Activated CD8-positive, alpha-beta T cell treated with anti-CD3 and anti-CD28 coated beads, Interleukin-2, amount 10 ng/mL, durations not matched to agents 7 days and 5 days (primary cell): ENCODE measurements around the gene GAL3ST2. TPM values are rescaled to one million over a fixed set of nuclear protein-coding genes. Genes with fewer than 3 reads are reported as not detected.
"Not testable (repeated sequence)": the region's sequence is repeated elsewhere in the genome, so short reads cannot be mapped to it uniquely, and the experiment has no call there.

Source experiments
- ATAC-seq: fragments of 150-1000 bp; cut with Tn5 transposase; one replicate; pipeline ENCODE4 v1.10.0; 2021; ENCODE audit warnings: moderate library complexity
- CTCF ChIA-PET: fragments of 350-600 bp; sonication (Branson Sonifier 250); formaldehyde crosslinking; loops from one replicate; lab custom pipeline; 2021; ENCODE audit warnings: antibody characterized with exemption; lab: Charles Lee
- POLR2A ChIA-PET: fragments of 350-600 bp; sonication (Branson Sonifier 250); formaldehyde crosslinking; loops from one replicate; lab custom pipeline; 2021; ENCODE audit warnings: antibody characterized with exemption; lab: Charles Lee
- DNase-seq: peaks from one replicate; pipeline ENCODE4 v3.0.0-alpha.2; 2020
- H3K27ac Mint-ChIP-seq: one replicate; pipeline ENCODE4 v1.8.0; 2021; ENCODE audit warnings: mild to moderate bottlenecking, mixed read lengths
- H3K27me3 Mint-ChIP-seq: one replicate; pipeline ENCODE4 v1.8.0; 2021; ENCODE audit warnings: low read depth, mixed read lengths
- H3K36me3 Mint-ChIP-seq: one replicate; pipeline ENCODE4 v1.8.0; 2021; ENCODE audit warnings: low read depth, mixed read lengths
- H3K4me1 Mint-ChIP-seq: one replicate; pipeline ENCODE4 v1.8.0; 2021; ENCODE audit warnings: low read depth, mixed read lengths
- H3K4me3 Mint-ChIP-seq: one replicate; pipeline ENCODE4 v1.8.0; 2021; ENCODE audit warnings: mild to moderate bottlenecking, mixed read lengths
- H3K9me3 Mint-ChIP-seq: one replicate; pipeline ENCODE4 v1.8.0; 2022; ENCODE audit warnings: mixed read lengths; ENCODE audit not compliant: insufficient read depth
- total RNA-seq, 2 experiments: library from RNA; stranded (reverse); gene quantifications; one replicate each; pipeline ENCODE4 v1.2.3, GENCODE V29; 2021

The GAL3ST2 gene
- total RNA-seq, 2 experiments from 2014 or later: 0.34 TPM

- Mint-ChIP-seq H3K36me3 (peaks cover 6% of the 10 kb centered on the region), H3K4me1 (peaks cover 17% of the 10 kb centered on the region), H3K9me3 (peaks cover 24% of the 10 kb centered on the region), H3K27me3 (peaks cover 25% of the 10 kb centered on the region), H3K4me3 (no peak overlapping the region), H3K27ac (no peak overlapping the region)
- no peak for ATAC-seq
- DNase-seq: no peak
- ChIA-PET CTCF (no interaction called here), POLR2A (no interaction called here)
Observed at GRCh38 chr2:241827394-241827793, 50.8 kb downstream of the GAL3ST2 start.

- ChIA-PET POLR2A (no interaction called here), CTCF (no interaction called here)
- ATAC-seq (no peak), DNase-seq (no peak)
- peaks cover 48% of the 10 kb centered on the region for H3K27me3 Mint-ChIP-seq
- H3K36me3 Mint-ChIP-seq: no peaks in the 10 kb centered on the region
- H3K4me3 Mint-ChIP-seq: no peak overlapping the region
- no peak overlapping the region for H3K27ac Mint-ChIP-seq
- peaks cover 14% of the 10 kb centered on the region for H3K4me1 Mint-ChIP-seq
- peaks cover 8% of the 10 kb centered on the region for H3K9me3 Mint-ChIP-seq
Observed at GRCh38 chr2:241833101-241833663, 56.6 kb downstream of the GAL3ST2 start.

GRCh38 chr2:241833756-241834526, 57.3 kb downstream of the GAL3ST2 start:
- CTCF ChIA-PET: interaction anchor here (0.7 to 1.2 kb wide), 2 partner anchors 8 to 35 kb away, joined by 4 read pairs; no protein-coding TSS in a partner anchor
- POLR2A ChIA-PET, H3K9me3 Mint-ChIP-seq, H3K27ac Mint-ChIP-seq, DNase-seq, ATAC-seq, H3K36me3 Mint-ChIP-seq, H3K4me3 Mint-ChIP-seq: not testable (repeated sequence)
- Mint-ChIP-seq H3K4me1 (peaks cover 16% of the 10 kb centered on the region), H3K27me3 (peaks cover 52% of the 10 kb centered on the region)

GRCh38 chr2:241834527-241835210, 58.0 kb downstream of the GAL3ST2 start:
- POLR2A ChIA-PET: no interaction called here
- CTCF ChIA-PET: interaction anchor here (0.7 to 1.2 kb wide), 2 partner anchors 8 to 34 kb away, joined by 4 read pairs; no protein-coding TSS in a partner anchor
- no peak for DNase-seq
- H3K27ac Mint-ChIP-seq: no peak overlapping the region
- H3K4me1 Mint-ChIP-seq: peaks cover 16% of the 10 kb centered on the region
- H3K9me3 Mint-ChIP-seq: peaks cover 5% of the 10 kb centered on the region
- no peak for ATAC-seq
- no peaks in the 10 kb centered on the region for H3K36me3 Mint-ChIP-seq
- H3K4me3 Mint-ChIP-seq: no peak overlapping the region
- peaks cover 55% of the 10 kb centered on the region for H3K27me3 Mint-ChIP-seq

- H3K9me3 Mint-ChIP-seq: peaks cover 5% of the 10 kb centered on the region
- peaks cover 55% of the 10 kb centered on the region for H3K27me3 Mint-ChIP-seq
- POLR2A ChIA-PET: no interaction called here
- H3K4me3 Mint-ChIP-seq: no peak overlapping the region
- no peaks in the 10 kb centered on the region for H3K36me3 Mint-ChIP-seq
- CTCF ChIA-PET: no interaction called here
- H3K27ac Mint-ChIP-seq: no peak overlapping the region
- no peak for DNase-seq
- peaks cover 16% of the 10 kb centered on the region for H3K4me1 Mint-ChIP-seq
- no peak for ATAC-seq
Observed at GRCh38 chr2:241835611-241836010, 59.0 kb downstream of the GAL3ST2 start.

- Mint-ChIP-seq H3K4me1 (peaks cover 16% of the 10 kb centered on the region), H3K27me3 (peaks cover 52% of the 10 kb centered on the region), H3K4me3 (no peak overlapping the region), H3K27ac (no peak overlapping the region), H3K36me3 (no peaks in the 10 kb centered on the region), H3K9me3 (no peaks in the 10 kb centered on the region)
- POLR2A ChIA-PET: no interaction called here
- CTCF ChIA-PET: no interaction called here
- ATAC-seq (no peak), DNase-seq (no peak)
Observed at GRCh38 chr2:241836292-241836691, 59.7 kb downstream of the GAL3ST2 start.

GRCh38 chr2:241837197-241837965, 60.8 kb downstream of the GAL3ST2 start:
- DNase-seq (no peak), ATAC-seq (no peak)
- Mint-ChIP-seq H3K9me3 (no peaks in the 10 kb centered on the region), H3K4me1 (peaks cover 16% of the 10 kb centered on the region), H3K27me3 (peaks cover 46% of the 10 kb centered on the region), H3K4me3 (no peak overlapping the region), H3K36me3 (no peaks in the 10 kb centered on the region), H3K27ac (no peak overlapping the region)
- ChIA-PET CTCF (interaction anchor here (1.0 kb wide), 1 partner anchor 41 kb away, joined by 4 read pairs; no protein-coding TSS in a partner anchor), POLR2A (no interaction called here)

- no peak for ATAC-seq
- POLR2A ChIA-PET: interaction anchor here (0.7 kb wide), 1 partner anchor 107 kb away, joined by 4 read pairs; the partner anchor contains the start of gene D2HGDH
Observed at GRCh38 chr2:241841181-241842066, 64.8 kb downstream of the GAL3ST2 start.

GRCh38 chr2:241842067-241842415, 65.4 kb downstream of the GAL3ST2 start:
- Mint-ChIP-seq H3K4me1 (peaks cover 36% of the 10 kb centered on the region), H3K27ac (no peak overlapping the region), H3K36me3 (no peaks in the 10 kb centered on the region), H3K9me3 (no peaks in the 10 kb centered on the region), H3K27me3 (peaks cover 30% of the 10 kb centered on the region), H3K4me3 (no peak overlapping the region)
- CTCF ChIA-PET: interaction anchor here (1.8 kb wide), 1 partner anchor 16 kb away, joined by 5 read pairs; no protein-coding TSS in a partner anchor
- POLR2A ChIA-PET: no interaction called here
- DNase-seq (no peak), ATAC-seq (no peak)

More at GRCh38 chr2:241841181-241842066, 64.8 kb downstream of the GAL3ST2 start:
- Mint-ChIP-seq H3K4me1 (peaks cover 33% of the 10 kb centered on the region), H3K27ac (no peak overlapping the region), H3K9me3 (no peaks in the 10 kb centered on the region), H3K36me3 (no peaks in the 10 kb centered on the region), H3K27me3 (peaks cover 34% of the 10 kb centered on the region), H3K4me3 (no peak overlapping the region)
- CTCF ChIA-PET: interaction anchor here (1.8 kb wide), 1 partner anchor 15 kb away, joined by 5 read pairs; no protein-coding TSS in a partner anchor
- DNase-seq: no peak

- Mint-ChIP-seq H3K27me3 (peaks cover 23% of the 10 kb centered on the region), H3K4me3 (peak overlapping the region; percentile 70), H3K27ac (peak overlapping the region; percentile 74), H3K4me1 (peaks cover 36% of the 10 kb centered on the region), H3K36me3 (no peaks in the 10 kb centered on the region), H3K9me3 (no peaks in the 10 kb centered on the region)
- POLR2A ChIA-PET: no interaction called here
- peak; percentile 54 for ATAC-seq
- DNase-seq: peak; percentile 67
- CTCF ChIA-PET: no interaction called here
Observed at GRCh38 chr2:241842620-241843211, 66.1 kb downstream of the GAL3ST2 start.
